ENCODE data around the gene UBE2Q1.

The UBE2Q1 gene

GRCh38 chr1:154529308-154529707 lies 29.2 kb downstream of the UBE2Q1 start:
- DNase-seq: no peak
- intact Hi-C loops (cut with DNase I): no loop called here

DNA sequence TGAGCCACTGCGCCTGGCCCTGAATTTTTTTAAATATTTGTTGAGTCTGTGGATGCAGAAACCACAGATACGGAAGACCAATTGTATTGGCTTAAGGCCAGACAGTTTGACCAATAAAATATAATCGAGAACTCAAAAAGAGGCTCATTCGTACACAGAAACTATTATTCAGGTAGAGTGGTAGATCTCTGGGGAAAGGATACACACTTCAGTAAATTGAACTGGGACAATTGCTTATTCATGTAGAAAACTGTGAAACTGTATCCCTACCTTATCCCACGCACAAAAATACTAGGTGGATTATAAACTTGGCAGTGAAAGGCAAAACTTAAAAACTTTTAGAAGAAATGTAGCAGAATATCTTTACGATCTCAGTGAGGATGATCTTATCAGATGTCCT lies 31.3 kb downstream of the UBE2Q1 start:
- no peak for DNase-seq
- intact Hi-C loops (cut with DNase I): no loop called here

GRCh38 chr1:154524881-154525280 lies 33.6 kb downstream of the UBE2Q1 start:
- no peak for DNase-seq

DNA sequence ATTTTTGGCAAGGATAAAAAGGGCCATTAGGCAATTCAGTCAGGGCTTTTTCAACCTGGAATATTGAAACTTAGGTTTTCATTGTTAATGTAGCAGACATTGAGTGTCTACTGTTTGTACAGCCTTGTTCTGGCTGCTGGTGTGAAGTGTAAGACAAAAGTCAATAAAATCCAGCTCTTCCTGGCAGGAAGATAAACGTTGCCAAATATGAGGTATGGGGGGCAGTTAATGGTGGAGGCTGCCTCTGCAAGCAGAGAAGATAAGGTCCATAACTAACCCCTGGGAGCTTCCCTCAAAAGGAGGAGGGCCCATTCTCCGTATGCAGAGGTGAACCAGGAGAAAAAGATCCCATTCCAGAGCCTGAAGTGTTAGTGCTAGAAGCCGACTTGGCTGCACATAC lies 36.8 kb downstream of the UBE2Q1 start:
- DNase-seq: no peak
- intact Hi-C loops (cut with DNase I): no loop called here

More at GRCh38 chr1:154524881-154525280, 33.6 kb downstream of the UBE2Q1 start:
- intact Hi-C loops (cut with DNase I): no loop called here

DNA sequence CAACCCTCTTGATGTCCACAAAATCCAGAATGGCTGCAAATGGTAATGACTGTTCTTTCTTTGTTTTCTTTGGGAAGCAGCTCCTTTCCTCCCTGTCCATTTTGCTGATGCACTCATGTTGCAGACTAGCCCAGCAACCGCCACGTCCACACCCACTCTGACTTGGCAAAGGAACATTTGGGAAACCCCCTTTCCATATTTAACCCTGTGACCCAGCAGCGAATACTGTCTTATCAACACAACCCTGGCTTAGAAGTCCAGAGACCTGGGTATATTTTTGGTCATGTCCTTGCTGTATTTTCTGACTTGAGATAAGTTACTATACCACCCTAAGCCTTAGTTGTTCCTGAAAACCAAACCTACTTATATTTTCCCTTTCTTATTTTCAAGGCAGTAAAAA lies 38.1 kb downstream of the UBE2Q1 start:
- DNase-seq: no peak
- intact Hi-C loops (cut with DNase I): no loop called here

DNA sequence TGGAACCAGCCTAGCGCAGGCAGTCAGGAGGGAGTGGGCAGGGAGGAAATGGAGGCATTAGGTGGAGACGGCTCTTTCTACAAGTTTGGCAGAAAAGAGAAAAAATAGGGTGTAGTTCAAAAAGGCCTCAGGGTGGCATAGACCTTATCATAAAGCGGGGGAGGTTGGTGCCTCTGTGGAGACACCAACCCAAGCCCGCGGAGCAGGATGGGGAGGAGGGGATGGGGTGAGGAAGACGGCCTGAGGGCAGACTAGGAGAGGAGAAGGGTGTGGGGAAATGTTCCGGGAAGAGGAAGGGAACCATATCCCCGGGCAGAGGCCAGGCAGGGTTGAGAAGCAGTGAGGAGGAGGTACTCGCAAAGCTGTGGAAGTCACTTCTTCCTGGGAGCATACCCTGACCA lies 38.9 kb downstream of the UBE2Q1 start:
- intact Hi-C loops (cut with DNase I): no loop called here
- DNase-seq: no peak

- intact Hi-C loops (cut with DNase I): no loop called here
- DNase-seq: no peak
These were observed 40.8 kb downstream of the UBE2Q1 start for GRCh38 chr1:154517661-154518060.

DNA sequence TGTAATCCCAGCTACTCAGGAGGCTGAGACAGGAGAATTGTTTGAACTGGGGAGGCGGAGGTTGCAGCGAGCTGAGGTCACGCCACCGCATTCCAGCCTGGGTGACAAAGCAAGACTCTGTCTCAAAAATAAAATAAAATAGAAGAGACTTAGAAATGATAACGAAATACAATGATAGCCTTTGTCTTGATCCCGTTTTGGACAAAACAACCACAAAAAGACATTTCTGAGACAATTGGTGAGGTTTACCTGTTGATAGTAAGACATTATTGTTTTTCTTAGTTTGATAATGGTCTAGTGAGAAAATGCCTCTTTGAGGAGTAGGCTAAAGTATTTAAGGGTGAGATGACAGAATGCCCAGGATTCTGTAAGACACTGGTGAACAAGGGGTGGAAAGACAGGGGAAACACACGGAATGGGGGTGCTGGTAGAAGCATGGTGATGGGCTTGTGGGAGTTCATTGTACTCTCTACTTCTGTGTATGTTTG lies 44.4 kb downstream of the UBE2Q1 start:
- DNase-seq: no peak
- intact Hi-C loops (cut with DNase I): no loop called here

DNA sequence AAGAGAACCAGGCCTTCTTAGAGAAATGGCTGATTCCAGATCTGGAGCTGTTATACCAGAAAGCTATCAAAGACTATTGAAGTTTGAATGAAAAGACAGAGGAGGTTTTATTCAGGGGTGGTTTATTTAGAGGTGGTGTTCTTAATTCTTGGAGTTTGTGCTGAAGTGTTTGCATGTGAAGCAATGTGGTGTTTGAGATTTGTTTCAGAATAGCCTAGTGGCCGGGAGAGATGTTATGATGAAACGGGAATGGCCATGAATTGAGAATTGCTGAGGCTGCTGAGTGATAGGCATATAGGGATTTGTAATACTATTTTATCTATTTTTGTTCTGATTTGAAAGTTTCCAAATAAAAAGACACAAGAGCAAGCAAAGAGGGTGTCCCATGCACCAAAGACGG lies 45.7 kb downstream of the UBE2Q1 start:
- DNase-seq: no peak
- intact Hi-C loops (cut with DNase I): no loop called here

GRCh38 chr1:154503898-154504297 lies 54.6 kb downstream of the UBE2Q1 start:
- intact Hi-C loops (cut with DNase I): no loop called here
- DNase-seq: no peak

DNA sequence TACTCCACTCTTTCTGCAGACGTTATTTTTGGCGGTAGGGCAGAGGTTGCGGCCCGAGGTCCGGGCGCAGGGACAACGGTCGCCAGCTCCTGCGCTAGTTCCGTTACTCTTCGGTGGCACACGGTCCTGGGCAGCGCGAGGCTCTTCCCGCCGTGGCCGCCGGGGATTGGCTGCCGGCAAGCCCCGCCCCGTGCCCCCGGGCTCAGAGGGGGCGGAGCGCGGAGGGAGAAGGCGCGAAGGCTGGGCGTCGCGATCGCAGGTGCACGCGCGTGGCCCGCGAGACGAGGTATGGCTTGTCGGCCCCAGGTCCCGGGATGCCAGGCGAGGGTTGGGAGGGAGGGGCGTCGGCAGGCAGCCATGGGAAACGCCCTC lies 55.7 kb downstream of the UBE2Q1 start:
- intact Hi-C loops (cut with DNase I): no loop called here
- DNase-seq: no peak

DNA sequence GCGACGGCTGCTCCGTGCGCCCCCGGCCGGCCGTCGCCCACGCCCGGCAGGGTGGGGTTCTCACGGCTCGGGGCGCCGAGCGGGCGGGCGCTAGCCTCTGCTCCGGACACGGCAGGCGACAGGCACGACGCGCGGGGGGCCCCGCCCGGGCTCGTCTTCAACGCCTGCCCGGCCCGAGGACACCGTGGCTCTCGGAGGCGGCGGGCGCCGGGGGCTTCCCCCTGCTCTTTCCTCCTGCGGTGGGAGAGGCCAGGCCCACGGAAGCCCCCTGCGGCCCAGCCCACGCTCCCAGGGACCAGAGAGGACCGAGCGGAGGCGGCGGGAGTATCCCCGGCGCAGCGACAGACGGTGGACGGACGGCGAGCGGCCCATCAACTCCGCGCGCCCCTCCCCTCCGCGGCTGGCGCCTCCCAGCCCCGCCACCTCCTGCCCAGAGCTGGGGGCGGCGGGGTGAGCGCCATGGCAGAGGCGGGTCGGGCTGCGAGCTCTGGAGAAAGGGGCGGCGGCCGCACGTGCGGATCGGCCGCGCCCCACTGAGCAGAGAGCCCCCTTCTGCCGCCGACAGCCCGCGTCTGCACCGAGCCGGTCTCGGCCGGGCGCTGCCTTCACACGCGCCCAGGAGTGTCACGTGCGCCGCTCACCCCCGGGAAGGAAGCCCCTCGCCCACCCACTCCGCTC lies 56.3 kb downstream of the UBE2Q1 start, which contains the start of the genes SHE and TDRD10:
SHE (minus strand) TSS at position 347 of the 678 bp plus-strand sequence. CDS start 386 bp downstream, outside the sequence.
TDRD10 (plus strand) TSS at position 154 of the 678 bp plus-strand sequence. CDS start 4,685 bp downstream, outside the sequence.
- DNase-seq: no peak
- intact Hi-C loops (cut with DNase I): no loop called here

DNA sequence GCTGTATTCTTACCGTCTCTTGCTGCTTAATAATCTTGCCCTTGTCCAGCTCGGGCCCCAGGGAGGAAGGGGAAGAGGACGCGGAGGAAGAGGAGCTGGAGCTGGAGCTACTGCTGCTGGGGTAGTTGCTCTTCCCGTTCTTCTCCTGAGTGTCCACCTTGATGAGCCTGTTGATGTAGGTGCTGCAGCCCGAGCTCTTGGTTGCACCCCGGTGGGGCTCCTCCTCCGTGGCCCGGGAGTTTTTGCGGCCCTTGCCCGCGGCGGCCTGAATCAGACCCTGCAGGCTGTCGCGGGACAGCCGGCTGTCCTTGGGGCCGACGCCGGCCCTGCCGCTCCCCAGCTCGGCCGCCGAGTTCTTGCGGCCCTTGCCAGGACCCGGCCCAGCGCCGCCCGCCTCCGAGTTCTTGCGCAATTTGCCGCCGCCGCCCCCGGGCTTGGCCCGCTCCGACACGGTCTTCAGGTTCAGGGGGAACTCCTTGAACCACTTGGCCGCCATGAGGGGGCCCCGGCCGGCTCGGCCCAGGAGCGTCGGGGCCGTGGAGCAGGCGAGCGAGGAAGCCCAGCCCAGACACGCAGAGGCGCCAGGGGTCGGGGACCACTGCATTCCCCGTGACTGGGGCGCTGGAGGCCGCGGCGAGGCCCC lies 56.9 kb downstream of the UBE2Q1 start:
- intact Hi-C loops (cut with DNase I): no loop called here
- peak in 3 of 42 donors; percentile 10 to 27 (median 18) for DNase-seq

GRCh38 chr1:154500533-154500932 lies 57.9 kb downstream of the UBE2Q1 start:
- DNase-seq: no peak
- intact Hi-C loops (cut with DNase I): no loop called here

DNA sequence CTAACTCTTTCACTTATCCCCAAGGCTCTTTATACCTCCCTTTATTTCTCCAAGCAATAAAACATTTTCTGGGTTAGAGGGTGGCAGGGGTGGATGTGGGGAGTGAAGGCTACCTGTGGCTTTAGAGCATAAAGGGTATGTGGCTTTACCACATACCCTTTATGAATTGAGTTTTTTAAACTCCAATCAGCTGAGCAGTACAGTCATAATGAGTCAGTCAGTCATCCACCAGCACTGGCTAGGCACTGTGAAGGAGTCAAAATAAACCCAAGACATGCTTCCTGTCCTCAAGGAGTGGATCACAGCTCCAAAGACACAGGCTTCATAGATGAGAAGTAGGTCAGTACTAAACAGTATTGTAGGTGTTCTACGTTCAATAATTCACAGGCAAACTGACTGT lies 59.0 kb downstream of the UBE2Q1 start:
- DNase-seq: no peak
- intact Hi-C loops (cut with DNase I): no loop called here
